H1 (cell line): ENCODE data around the gene MAP1B. TPM values are rescaled to one million over a fixed set of nuclear protein-coding genes. Genes with fewer than 3 reads are reported as not detected.

Experiments
- CTCF ChIA-PET: fragments of 300-600 bp; sonication (Branson Sonifier 250); formaldehyde crosslinking; loops from one replicate; lab custom pipeline; 2021; ENCODE audit not compliant: partially characterized antibody; lab: Charles Lee
- POLR2A ChIA-PET: fragments of 300-600 bp; sonication (Branson Sonifier 250); formaldehyde crosslinking; loops from one replicate; lab custom pipeline; 2021; ENCODE audit warnings: inconsistent platforms; ENCODE audit not compliant: partially characterized antibody; lab: Charles Lee
- DNase-seq, 2 experiments: peaks; one replicate each; pipeline versions ENCODE4 v3.0.0 to v3.0.0-alpha.2; 2010 to 2022; ENCODE audit warnings: low spot score in 2 of 2, low read depth in 1 of 2, mixed read lengths in 1 of 2
- FAIRE-seq: peaks from 2 replicates; lab custom pipeline; 2011; peaks lifted over from hg19 to GRCh38; lab: Jason Lieb, UNC
- H2AFZ ChIP-seq: 2 replicates; pipeline ENCODE4 v1.8.1; 2012; ENCODE audit warnings: low read length, inconsistent platforms
- H2AK5ac ChIP-seq: 2 replicates; pipeline ENCODE4 v1.6.1; 2013; ENCODE audit warnings: low read depth, low read length
- H2BK120ac ChIP-seq: replicated peaks from 2 replicates; pipeline ENCODE3; 2013; ENCODE audit warnings: low read depth, low read length, inconsistent platforms
- H2BK12ac ChIP-seq: 2 replicates; pipeline ENCODE4 v1.6.1; 2013; ENCODE audit warnings: low read depth, low read length
- H2BK15ac ChIP-seq: 2 replicates; pipeline ENCODE4 v1.6.1; 2013; ENCODE audit warnings: low read length
- H2BK20ac ChIP-seq: 2 replicates; pipeline ENCODE4 v1.6.1; 2013; ENCODE audit warnings: low read length
- H2BK5ac ChIP-seq: 2 replicates; pipeline ENCODE4 v1.6.1; 2013; ENCODE audit warnings: low read depth, low read length
- H3K14ac ChIP-seq: 2 replicates; pipeline ENCODE4 v1.6.1; 2013; ENCODE audit warnings: inconsistent platforms; ENCODE audit not compliant: insufficient read length
- H3K18ac ChIP-seq: 2 replicates; pipeline ENCODE4 v1.6.1; 2013; ENCODE audit warnings: low read length; ENCODE audit errors: extremely low read depth
- H3K23ac ChIP-seq: 2 replicates; pipeline ENCODE4 v1.6.1; 2013; ENCODE audit warnings: inconsistent platforms; ENCODE audit not compliant: insufficient read length
- H3K23me2 ChIP-seq: 2 replicates; pipeline ENCODE4 v1.6.1; 2013; ENCODE audit warnings: low read depth, low read length
- H3K27ac ChIP-seq: 2 replicates; pipeline ENCODE4 v1.6.1; 2011; ENCODE audit warnings: low read depth, low read length, inconsistent platforms
- H3K27me3 ChIP-seq, 4 experiments: replicated peaks in 1 of 4; 1 replicate in 1 of 4; 2 replicates in 3 of 4; pipeline versions ENCODE4 v1.6.1 to v1.8.1; 2011 to 2013; ENCODE audit warnings: low read length in 3 of 4, mild to moderate bottlenecking in 3 of 4, inconsistent platforms in 2 of 4, mixed read lengths in 2 of 4, moderate library complexity in 1 of 4; ENCODE audit not compliant: control insufficient read depth in 3 of 4, insufficient read depth in 3 of 4; ENCODE audit errors: extremely low read depth in 1 of 4
- H3K36me3 ChIP-seq, 4 experiments: 2 replicates each; pipeline versions ENCODE4 v1.6.1 to v1.8.1; 2011 to 2013; ENCODE audit warnings: mild to moderate bottlenecking in 4 of 4, low read length in 3 of 4, moderate library complexity in 2 of 4, control low read depth in 1 of 4, inconsistent platforms in 1 of 4; ENCODE audit not compliant: insufficient read depth in 4 of 4, control insufficient read depth in 2 of 4
- H3K4ac ChIP-seq: replicated peaks from 2 replicates; pipeline ENCODE3; 2013; ENCODE audit warnings: low read length, low read depth, mixed read lengths, inconsistent platforms; ENCODE audit not compliant: insufficient read length
- H3K4me1 ChIP-seq, 4 experiments: replicated peaks in 1 of 4; 1 replicate in 1 of 4; 2 replicates in 3 of 4; pipeline versions ENCODE4 v1.6.1 to v1.8.1; 2011 to 2013; ENCODE audit warnings: low read length in 3 of 4, inconsistent platforms in 2 of 4, mixed read lengths in 1 of 4; ENCODE audit not compliant: insufficient read depth in 4 of 4, control insufficient read depth in 3 of 4
- H3K4me2 ChIP-seq, 2 experiments: 2 replicates each; pipeline versions ENCODE4 v1.6.1 to v1.8.1; 2011 to 2013; ENCODE audit warnings: low read depth in 2 of 2, low read length in 2 of 2, control low read depth in 1 of 2, inconsistent platforms in 1 of 2, mild to moderate bottlenecking in 1 of 2; ENCODE audit not compliant: insufficient read depth in 1 of 2
- H3K4me3 ChIP-seq, 4 experiments: fragments of 200-600, 300-600 bp in 1 of 4; sonication (generic), shearing (Covaris generic), sonication (Bioruptor Twin) in 1 of 4; 2 replicates each; pipeline versions ENCODE4 v1.5.1 to v1.8.1; 2011 to 2016; ENCODE audit warnings: low read length in 4 of 4, low read depth in 3 of 4, control low read depth in 2 of 4, inconsistent platforms in 2 of 4, mild to moderate bottlenecking in 2 of 4, mixed read lengths in 1 of 4, moderate library complexity in 1 of 4; ENCODE audit not compliant: insufficient read depth in 2 of 4; ENCODE audit errors: extremely low read depth in 1 of 4
- H3K56ac ChIP-seq: replicated peaks from 2 replicates; pipeline ENCODE3; 2013; ENCODE audit warnings: low read depth, mild to moderate bottlenecking, mixed read lengths, low read length, inconsistent platforms; ENCODE audit not compliant: insufficient read length
- H3K79me1 ChIP-seq: 2 replicates; pipeline ENCODE4 v1.6.1; 2013; ENCODE audit warnings: low read depth, low read length, control low read depth
- H3K79me2 ChIP-seq, 2 experiments: 2 replicates each; pipeline versions ENCODE4 v1.6.1 to v1.8.1; 2012 to 2013; ENCODE audit warnings: low read length in 2 of 2, mild to moderate bottlenecking in 2 of 2, inconsistent platforms in 1 of 2; ENCODE audit not compliant: insufficient read depth in 2 of 2, control insufficient read depth in 1 of 2
- H3K9ac ChIP-seq, 4 experiments: replicated peaks in 1 of 4; 1 replicate in 1 of 4; 2 replicates in 3 of 4; pipeline versions ENCODE4 v1.6.1 to v1.8.1; 2011 to 2013; ENCODE audit warnings: low read depth in 3 of 4, low read length in 3 of 4, control low read depth in 2 of 4, mild to moderate bottlenecking in 2 of 4, moderate library complexity in 2 of 4, inconsistent platforms in 1 of 4; ENCODE audit errors: extremely low read depth in 1 of 4
- H3K9me3 ChIP-seq, 2 experiments: 2 replicates each; pipeline versions ENCODE4 v1.6.1 to v1.8.1; 2012 to 2013; ENCODE audit warnings: mild to moderate bottlenecking in 2 of 2, moderate library complexity in 2 of 2, control low read depth in 1 of 2, inconsistent platforms in 1 of 2, low read depth in 1 of 2, low read length in 1 of 2, mixed read lengths in 1 of 2; ENCODE audit not compliant: insufficient read depth in 2 of 2
- H4K20me1 ChIP-seq, 2 experiments: replicated peaks in 1 of 2; 2 replicates each; pipeline versions ENCODE3 to v1.8.1; 2011 to 2013; ENCODE audit warnings: inconsistent platforms in 2 of 2, low read length in 2 of 2, mild to moderate bottlenecking in 1 of 2; ENCODE audit not compliant: insufficient read depth in 2 of 2, control insufficient read depth in 1 of 2
- H4K5ac ChIP-seq: 2 replicates; pipeline ENCODE4 v1.6.1; 2013; ENCODE audit warnings: low read length, low read depth, mixed read lengths, inconsistent platforms; ENCODE audit not compliant: insufficient read length
- H4K8ac ChIP-seq: 2 replicates; pipeline ENCODE4 v1.8.0; 2013; ENCODE audit warnings: mild to moderate bottlenecking, moderate library complexity, low read length, inconsistent platforms; ENCODE audit not compliant: insufficient read depth; ENCODE audit errors: extremely low read depth
- H4K91ac ChIP-seq: replicated peaks from 2 replicates; pipeline ENCODE3; 2013; ENCODE audit warnings: low read length, mixed read lengths, inconsistent platforms; ENCODE audit not compliant: insufficient read length
- EP300 ChIP-seq, 2 experiments: IDR thresholded peaks; 1 replicate in 1 of 2; 2 replicates in 1 of 2; pipeline ENCODE4 v1.6.1; 2011 to 2012; ENCODE audit warnings: low read depth in 2 of 2, low read length in 2 of 2, mild to moderate bottlenecking in 2 of 2, borderline replicate concordance in 1 of 2, inconsistent platforms in 1 of 2, moderate library complexity in 1 of 2
- EZH2 ChIP-seq: fragments of 200-600 bp; sonication (generic); IDR thresholded peaks from 2 replicates; pipeline ENCODE4 v1.7.1; 2012; ENCODE audit warnings: low read depth, mild to moderate bottlenecking, moderate library complexity, low read length, inconsistent platforms; ENCODE audit not compliant: severe bottlenecking
- HDAC6 ChIP-seq: IDR thresholded peaks from one replicate; pipeline ENCODE4 v1.7.1; 2012; ENCODE audit warnings: low read depth, mild to moderate bottlenecking, inconsistent platforms, low read length, moderate library complexity
- KDM1A ChIP-seq: fragments of 200-600, 300-600 bp; sonication (generic); IDR thresholded peaks from 2 replicates; pipeline ENCODE4 v1.7.1; 2016; ENCODE audit warnings: mild to moderate bottlenecking, low read length, borderline replicate concordance
- RBBP5 ChIP-seq: IDR thresholded peaks from 2 replicates; pipeline ENCODE4 v1.7.1; 2012; ENCODE audit warnings: low read depth, mild to moderate bottlenecking, inconsistent platforms, low read length, moderate library complexity, borderline replicate concordance
- RNF2 ChIP-seq: fragments of 200-900, 300-1000 bp; sonication (generic); IDR thresholded peaks from 2 replicates; pipeline ENCODE4 v1.7.1; 2016; ENCODE audit warnings: borderline replicate concordance, low read depth, mild to moderate bottlenecking, antibody characterized with exemption, low read length; ENCODE audit not compliant: poor library complexity, severe bottlenecking; ENCODE audit errors: missing control alignments
- SUZ12 ChIP-seq: fragments of 200-600 bp; sonication (generic); IDR thresholded peaks from 2 replicates; pipeline ENCODE4 v1.6.1; 2012; ENCODE audit warnings: mild to moderate bottlenecking, inconsistent platforms, low read length, moderate library complexity, mixed read lengths
- TEAD4 ChIP-seq: IDR thresholded peaks from 2 replicates; pipeline ENCODE4 v1.6.1; 2012; ENCODE audit warnings: low read depth, low read length, inconsistent platforms, mixed read lengths
- WGBS, 2 experiments: shearing (Covaris generic) in 1 of 2; methylation state at CpG; one replicate each; pipeline versions ENCODE4 v1.1.6 to v1.1.7; 2013 to 2015; ENCODE audit warnings: low lambda C conversion rate in 2 of 2, mixed read lengths in 2 of 2, inconsistent platforms in 1 of 2, low coverage in 1 of 2, missing lambda C conversion rate in 1 of 2; ENCODE audit not compliant: insufficient replicate concordance in 2 of 2, insufficient coverage in 1 of 2, insufficient read length in 1 of 2; ENCODE audit errors: extremely low coverage in 1 of 2, missing lambda C conversion rate in 1 of 2; 5-methylcytosine and 5-hydroxymethylcytosine counted together
- polyA plus RNA-seq, 7 experiments: library from polyadenylated mRNA; depleted of rRNA in 3 of 7; stranded (reverse) in 5 of 7; unstranded in 2 of 7; fragments of >200 nt in 5 of 7; fragments of 200-250 nt in 2 of 7; gene quantifications; 1 replicate in 5 of 7; 2 replicates in 1 of 7; 4 replicates in 1 of 7; pipeline versions ENCODE4 v1.2.1 to v1.2.3, GENCODE V29; 2011 to 2013; ENCODE audit warnings: missing spikeins in 2 of 7, mixed read lengths in 2 of 7
- total RNA-seq: library from RNA; stranded (reverse); fragmentation: NEBNext Ultra II Directional; extraction: Animal tissue kit (Norgen Biotek cat#: 25700); gene quantifications from 2 replicates; pipeline ENCODE4 v1.2.1, GENCODE V29; 2021
- TF ChIP-seq, protein P1 (sequence below): IDR thresholded peaks from 2 replicates; pipeline ENCODE4 v1.6.1; 2012; ENCODE audit warnings: low read length, inconsistent platforms

The MAP1B gene
- total and polyA plus RNA-seq, 2 of the 8 experiments (the other 6 are each of a cell fraction or from before 2014, with no cell fraction given), result 24.5 to 120 TPM

DNA sequence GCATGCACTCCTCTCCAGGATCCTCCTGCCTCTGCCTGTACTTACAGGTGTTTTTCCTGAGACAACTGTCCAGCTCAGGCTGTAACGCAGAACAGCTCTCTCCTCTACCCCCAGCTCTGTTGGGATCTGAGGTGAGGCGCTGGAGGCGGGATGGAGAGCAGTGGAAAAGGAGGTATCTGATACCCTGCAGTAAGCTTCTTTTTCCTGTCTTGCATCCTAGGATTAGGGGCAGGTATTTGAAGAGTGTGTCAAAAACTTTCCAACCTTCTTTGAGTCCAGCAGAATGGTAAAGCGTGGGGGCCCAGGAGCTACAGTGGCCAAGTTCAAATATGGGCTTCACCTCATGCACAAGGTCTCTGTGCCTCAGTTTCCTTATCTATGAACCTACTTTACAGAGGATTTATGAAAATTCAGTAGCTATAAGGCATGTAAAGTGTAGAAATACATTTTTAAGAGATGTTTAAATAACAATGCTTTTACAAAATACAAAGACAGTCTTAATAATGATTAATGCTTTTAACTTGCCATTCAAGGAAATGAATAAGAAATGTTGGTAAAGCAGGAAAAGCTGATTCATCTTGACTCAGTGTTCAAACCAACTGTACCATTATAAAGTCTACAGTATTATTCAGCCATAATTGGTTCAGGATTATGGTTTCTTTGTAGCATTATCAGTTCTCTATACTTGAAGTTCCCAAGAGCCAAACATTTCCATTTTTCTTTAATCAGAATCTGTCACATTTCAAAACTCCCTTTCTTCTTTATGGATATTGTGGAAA lies 26.1 kb downstream of the MAP1B start:
- Histone ChIP-seq H3K4me1 (peaks cover 0 to 3% (median 0%) of the 10 kb centered on the region in 4 experiments; a peak in 1 of 7 replicates), H3K9me3 (no peaks in the 10 kb centered on the region), H3K27me3 (no peaks in the 10 kb centered on the region), H2BK15ac (no peak overlapping the region), H2BK20ac (no peak overlapping the region), H3K4me2 (no peak overlapping the region), H3K9ac (no peak overlapping the region), H3K14ac (no peak overlapping the region), H3K36me3 (peaks cover 0 to 9% (median 0%) of the 10 kb centered on the region in 4 experiments; a peak in 3 of 8 replicates), H2BK120ac (no peak overlapping the region), H3K56ac (no peak overlapping the region), H3K23me2 (no peaks in the 10 kb centered on the region), H4K20me1 (peaks cover 0 to 2% of the 10 kb centered on the region in 2 experiments), H3K79me2 (peaks cover 0 to 25% of the 10 kb centered on the region in 2 experiments; a peak in 2 of 4 replicates), H3K79me1 (no peaks in the 10 kb centered on the region), H4K8ac (no peak overlapping the region), H3K4ac (no peak overlapping the region), H4K5ac (no peak overlapping the region), H3K23ac (no peak overlapping the region), H3K18ac (no peak overlapping the region), H2BK12ac (no peak overlapping the region), H3K4me3 (no peak overlapping the region), H2AK5ac (no peak overlapping the region), H3K27ac (no peak overlapping the region), H4K91ac (no peak overlapping the region), H2BK5ac (no peak overlapping the region), H2AFZ (no peak overlapping the region)
- POLR2A ChIA-PET, result interaction anchor here (0.7 to 1.3 kb wide), 2 partner anchors 13 to 26 kb away, joined by 3 to 6 read pairs; partner anchors contain the start of gene MAP1B
- CTCF ChIA-PET, result interaction anchor here (0.6 to 1.9 kb wide), 12 partner anchors 9 to 435 kb away, joined by 3 to 6 read pairs (median 4); no protein-coding TSS in a partner anchor
- no peak for DNase-seq
- WGBS, 2 experiments, result 91% methylated on average over 4 of the region's 4 CpGs; no CpG with 5 or more reads in 1 of the 2 experiments
- FAIRE-seq, result no peak
- no peak for TF ChIP-seq EZH2
- TF ChIP-seq, protein P1, sequence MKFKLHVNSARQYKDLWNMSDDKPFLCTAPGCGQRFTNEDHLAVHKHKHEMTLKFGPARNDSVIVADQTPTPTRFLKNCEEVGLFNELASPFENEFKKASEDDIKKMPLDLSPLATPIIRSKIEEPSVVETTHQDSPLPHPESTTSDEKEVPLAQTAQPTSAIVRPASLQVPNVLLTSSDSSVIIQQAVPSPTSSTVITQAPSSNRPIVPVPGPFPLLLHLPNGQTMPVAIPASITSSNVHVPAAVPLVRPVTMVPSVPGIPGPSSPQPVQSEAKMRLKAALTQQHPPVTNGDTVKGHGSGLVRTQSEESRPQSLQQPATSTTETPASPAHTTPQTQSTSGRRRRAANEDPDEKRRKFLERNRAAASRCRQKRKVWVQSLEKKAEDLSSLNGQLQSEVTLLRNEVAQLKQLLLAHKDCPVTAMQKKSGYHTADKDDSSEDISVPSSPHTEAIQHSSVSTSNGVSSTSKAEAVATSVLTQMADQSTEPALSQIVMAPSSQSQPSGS, result no peak
- TF ChIP-seq RNF2, result no peak
- no peak for TF ChIP-seq RBBP5
- TF ChIP-seq SUZ12, result no peak
- TF ChIP-seq KDM1A, result no peak
- no peak for TF ChIP-seq HDAC6
- TF ChIP-seq TEAD4, result no peak
- TF ChIP-seq EP300 (IDR thresholded peaks at IDR 0.05; ENCODE audit: borderline replicate concordance in 1 of 2, low read depth in 2 of 2, low read length in 2 of 2), result no peak
